GM12878 (cell line): ENCODE results near the gene CDYL. TPM values are rescaled to one million over a fixed set of nuclear protein-coding genes. Genes with fewer than 3 reads are reported as not detected.

Experiments
- ATAC-seq: fragments of 200-7000 bp; cut with Tn5 transposase; 3 replicates; pipeline ENCODE4 v1.9.1; 2020; ENCODE audit warnings: mild to moderate bottlenecking, moderate library complexity
- BruUV-seq: library from RNA; stranded (reverse); fragments of 400-500 nt; replicated peaks from 2 replicates; lab custom pipeline; 2021; lab: Mats Ljungman, UMichigan
- CTCF ChIA-PET: fragments of 300-600 bp; sonication (Branson Sonifier 250); formaldehyde crosslinking; extraction: SDS; loops from one replicate; lab custom pipeline; 2021; ENCODE audit warnings: inconsistent platforms; lab: Yijun Ruan, JAX
- POLR2A ChIA-PET: fragments of 350-600 bp; formaldehyde crosslinking; extraction: SDS; loops from one replicate; lab custom pipeline; 2021; ENCODE audit warnings: inconsistent platforms; lab: Charles Lee
- RAD21 ChIA-PET: fragments of 300-600 bp; sonication (Branson Sonifier 250); formaldehyde crosslinking; loops from one replicate; lab custom pipeline; 2023; ENCODE audit warnings: antibody characterized with exemption; ENCODE audit not compliant: unreplicated experiment; lab: Charles Lee
- SMC1A ChIA-PET: fragments of 300-600 bp; sonication (Branson Sonifier 250); formaldehyde crosslinking; loops from one replicate; lab custom pipeline; 2023; ENCODE audit not compliant: unreplicated experiment, uncharacterized antibody; lab: Charles Lee
- DNase-seq: peaks from one replicate; pipeline ENCODE4 v3.0.0-alpha.2; 2011; ENCODE audit warnings: low read depth, low spot score
- FAIRE-seq: peaks from 3 replicates; lab custom pipeline; 2011; peaks lifted over from hg19 to GRCh38; lab: Jason Lieb, UNC
- H2AFZ ChIP-seq: 2 replicates; pipeline ENCODE4 v1.6.0; 2011; ENCODE audit warnings: low read depth, low read length, control low read depth; ENCODE audit not compliant: control insufficient read depth
- H3K27ac ChIP-seq: 2 replicates; pipeline ENCODE4 v1.5.1; 2011; ENCODE audit warnings: control low read depth; ENCODE audit not compliant: control insufficient read depth, insufficient read depth
- H3K27me3 ChIP-seq, 2 experiments: replicated peaks in 1 of 2; 2 replicates each; pipeline versions ENCODE4 v1.6.0 to v1.6.1; 2011; ENCODE audit warnings: low read length in 1 of 2; ENCODE audit not compliant: control insufficient read depth in 2 of 2, insufficient read depth in 2 of 2
- H3K36me3 ChIP-seq, 2 experiments: 2 replicates each; pipeline ENCODE4 v1.5.1; 2011; ENCODE audit warnings: low read length in 1 of 2; ENCODE audit not compliant: control insufficient read depth in 2 of 2, insufficient read depth in 2 of 2
- H3K4me1 ChIP-seq: 2 replicates; pipeline ENCODE4 v1.6.1; 2011; ENCODE audit warnings: mild to moderate bottlenecking, low read length, moderate library complexity, mixed read lengths; ENCODE audit not compliant: control insufficient read depth, insufficient read depth
- H3K4me2 ChIP-seq: 2 replicates; pipeline ENCODE4 v1.6.0; 2011; ENCODE audit warnings: control low read depth; ENCODE audit not compliant: control insufficient read depth, insufficient read depth
- H3K4me3 ChIP-seq: fragments of 200-600 bp; sonication (generic); 2 replicates; pipeline ENCODE4 v1.5.1; 2016
- H3K79me2 ChIP-seq: 2 replicates; pipeline ENCODE4 v1.6.0; 2011; ENCODE audit warnings: low read length; ENCODE audit not compliant: control insufficient read depth, insufficient read depth
- H3K9ac ChIP-seq: 2 replicates; pipeline ENCODE4 v1.8.0; 2011; ENCODE audit warnings: low read length, control low read depth, mixed read lengths; ENCODE audit not compliant: control insufficient read depth, insufficient read depth
- H3K9me3 ChIP-seq: replicated peaks from 3 replicates; pipeline ENCODE4 v1.5.1; 2011; ENCODE audit warnings: mild to moderate bottlenecking, low read length; ENCODE audit not compliant: control insufficient read depth, insufficient read depth
- H4K20me1 ChIP-seq: 2 replicates; pipeline ENCODE4 v1.6.0; 2011; ENCODE audit not compliant: control insufficient read depth, insufficient read depth
- JUND ChIP-seq: IDR thresholded peaks from 2 replicates; pipeline ENCODE4 v1.6.1; 2012; ENCODE audit warnings: low read depth, mild to moderate bottlenecking, low read length, improper control_type of control experiment, moderate library complexity
- KLF5 ChIP-seq: fragments of 450-650 bp; IDR thresholded peaks from 2 replicates; pipeline ENCODE4 v1.6.1; 2014; ENCODE audit warnings: mild to moderate bottlenecking; ENCODE audit not compliant: partially characterized antibody
- NRF1 ChIP-seq: conservative IDR thresholded peaks from 2 replicates; pipeline ENCODE4 v1.6.1; 2011; ENCODE audit warnings: mild to moderate bottlenecking, low read depth, low read length, improper control_type of control experiment
- POU2F2 ChIP-seq: IDR thresholded peaks from 3 replicates; pipeline ENCODE4 v1.6.1; 2011; ENCODE audit warnings: low read depth, mild to moderate bottlenecking, low read length, borderline replicate concordance
- RELA ChIP-seq: fragments of 450-650 bp; IDR thresholded peaks from 2 replicates; pipeline ENCODE4 v1.8.0; 2014; ENCODE audit warnings: borderline replicate concordance; ENCODE audit not compliant: partially characterized antibody
- SIX5 ChIP-seq: IDR thresholded peaks from 2 replicates; pipeline ENCODE4 v1.6.1; 2011; ENCODE audit warnings: mild to moderate bottlenecking, low read depth, low read length, moderate library complexity; ENCODE audit not compliant: severe bottlenecking
- SMAD1 ChIP-seq: fragments of 450-650 bp; IDR thresholded peaks from 2 replicates; pipeline ENCODE4 v1.6.1; 2018; ENCODE audit warnings: mild to moderate bottlenecking, low read depth; ENCODE audit not compliant: partially characterized antibody
- TAF1 ChIP-seq: IDR thresholded peaks from 2 replicates; pipeline ENCODE4 v1.6.1; 2011; ENCODE audit warnings: mild to moderate bottlenecking, low read depth, low read length, borderline replicate concordance
- TARDBP ChIP-seq: IDR thresholded peaks from 2 replicates; pipeline ENCODE4 v1.6.1; 2016; ENCODE audit warnings: borderline replicate concordance
- ZBTB33 ChIP-seq: fragments of 450-650 bp; IDR thresholded peaks from 2 replicates; pipeline ENCODE4 v1.6.1; 2017; ENCODE audit warnings: mild to moderate bottlenecking
- WGBS: methylation state at CpG from one replicate; pipeline ENCODE4 v1.1.6; 2016; ENCODE audit warnings: low lambda C conversion rate; ENCODE audit not compliant: insufficient replicate concordance, insufficient coverage; ENCODE audit errors: missing lambda C conversion rate; 5-methylcytosine and 5-hydroxymethylcytosine counted together
- in situ Hi-C: fragments of 300-500 bp; cut with MboI; formaldehyde crosslinking; loops from 9 replicates; pipeline ENCODE4 v1.14.3; 2018; ENCODE audit warnings: mixed read lengths
- intact Hi-C: fragments of 100-400 bp; cut with micrococcal nuclease; formaldehyde crosslinking; loops from one replicate; pipeline ENCODE4 v1.14.2; 2022; ENCODE audit not compliant: unreplicated experiment
- polyA plus RNA-seq, 11 experiments: library from polyadenylated mRNA; depleted of rRNA in 4 of 11; unstranded in 6 of 11; stranded (reverse) in 5 of 11; fragments of >200 nt; fragmentation: Nextera tagmentation in 4 of 11; fragmentation: Illumina TruSeq in 1 of 11; extraction: Ambion mirVana in 4 of 11; extraction: Trizol in 1 of 11; gene quantifications; 1 replicate in 1 of 11; 2 replicates in 10 of 11; pipeline versions ENCODE4 v1.2.1 to v1.2.3, GENCODE V29; 2011 to 2016; ENCODE audit warnings: inconsistent platforms in 2 of 11, missing spikeins in 2 of 11, low read depth in 1 of 11
- total RNA-seq, 4 experiments: library from RNA; depleted of rRNA in 3 of 4; stranded (reverse); fragments of >200 nt in 3 of 4; fragmentation: Illumina TruSeq in 1 of 4; extraction: Trizol in 1 of 4; gene quantifications; 2 replicates each; pipeline versions ENCODE4 v1.2.1 to v1.2.3, GENCODE V29; 2013 to 2021
- TF ChIP-seq, protein P1 (sequence below): fragments of 450-650 bp; IDR thresholded peaks from 2 replicates; pipeline ENCODE4 v1.6.1; 2016; ENCODE audit warnings: mild to moderate bottlenecking

Gene CDYL
- total and polyA plus RNA-seq, 10 of the 15 experiments (the other 5 are each of a cell fraction or from before 2014, with no cell fraction given) = 9.3 to 61.2 (median 28.5) TPM

DNA sequence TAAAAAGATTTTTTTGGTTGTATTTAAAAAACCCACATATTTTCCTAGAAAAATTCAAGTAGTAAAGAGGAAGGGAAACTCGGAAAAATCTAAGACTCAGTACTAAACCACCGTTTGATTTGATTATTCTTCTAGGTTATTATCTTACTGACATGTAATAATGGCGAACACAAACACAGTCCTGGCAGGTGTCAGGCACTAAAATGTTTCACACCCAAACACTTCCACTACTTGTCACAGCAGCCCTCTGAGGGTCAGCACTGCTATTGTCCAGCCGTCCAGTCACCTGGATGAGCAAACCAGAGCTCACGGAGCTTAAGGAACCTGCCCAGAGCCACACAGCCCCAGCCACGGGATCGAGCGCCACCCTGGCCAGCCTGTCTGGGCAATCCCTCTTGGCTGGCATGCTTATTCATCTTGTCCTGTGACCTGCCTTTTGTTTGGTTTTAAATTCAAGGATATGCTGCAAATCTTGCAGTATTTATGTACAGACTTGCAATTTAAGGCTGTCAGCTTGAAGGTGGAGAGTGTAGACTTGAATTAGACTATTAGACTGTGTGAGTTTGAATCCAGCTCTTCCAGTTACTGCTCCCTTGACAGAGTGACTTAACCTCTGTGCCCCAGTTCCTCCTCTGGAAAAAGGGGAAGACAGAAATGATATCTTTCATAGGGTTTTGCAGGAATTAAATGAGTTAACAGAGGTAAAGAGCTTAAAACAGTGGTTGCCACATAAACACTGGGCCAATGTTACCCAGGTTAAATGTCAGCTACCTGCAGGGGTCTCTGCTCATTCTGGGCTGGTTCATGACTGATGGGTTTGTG, 82.2 kb downstream of the CDYL start:
- Histone ChIP-seq H3K4me2 (no peak overlapping the region), H3K27ac (no peak overlapping the region), H3K27me3 (no peaks in the 10 kb centered on the region), H2AFZ (no peak overlapping the region), H3K79me2 (peaks cover 37% of the 10 kb centered on the region), H4K20me1 (peaks cover 3% of the 10 kb centered on the region; the same call in 1 of the 2 replicates), H3K4me3 (no peak overlapping the region), H3K36me3 (peaks cover 0 to 7% of the 10 kb centered on the region in 2 experiments; a peak in 1 of 4 replicates), H3K9me3 (peaks cover 4% of the 10 kb centered on the region; the same call in 2 of the 3 replicates), H3K4me1 (no peaks in the 10 kb centered on the region), H3K9ac (no peak overlapping the region)
- intact Hi-C loops = loop anchor here (5.0 kb wide), 1 partner anchor 79 kb away; no protein-coding TSS in a partner anchor
- whole genome bisulfite sequencing = 78% methylated on average over 8 of the region's 8 CpGs
- BruUV-seq = no TSS peak
- ATAC-seq = no peak
- in situ Hi-C loops = no loop called here
- ChIA-PET CTCF (interaction anchor here (0.6 to 1.4 kb wide), 7 partner anchors 8 to 50 kb away, joined by 3 to 6 read pairs (median 3); no protein-coding TSS in a partner anchor), SMC1A (interaction anchor here (0.8 to 1.6 kb wide), 6 partner anchors 9 to 69 kb away, joined by 3 to 5 read pairs (median 3); no protein-coding TSS in a partner anchor), RAD21 (interaction anchor here (1.0 to 2.1 kb wide), 2 partner anchors 10 to 79 kb away, joined by 4 to 8 read pairs; no protein-coding TSS in a partner anchor), POLR2A (interaction anchor here (1.6 kb wide), 1 partner anchor 9 kb away, joined by 6 read pairs; no protein-coding TSS in a partner anchor)
- no peak for DNase-seq
- TF ChIP-seq ZBTB33 = no peak
- TF ChIP-seq RELA = no peak
- TF ChIP-seq KLF5 = no peak
- no peak for TF ChIP-seq POU2F2
- TF ChIP-seq TARDBP = no peak
- TF ChIP-seq NRF1 = no peak
- TF ChIP-seq SIX5 = no peak
- TF ChIP-seq, protein P1, sequence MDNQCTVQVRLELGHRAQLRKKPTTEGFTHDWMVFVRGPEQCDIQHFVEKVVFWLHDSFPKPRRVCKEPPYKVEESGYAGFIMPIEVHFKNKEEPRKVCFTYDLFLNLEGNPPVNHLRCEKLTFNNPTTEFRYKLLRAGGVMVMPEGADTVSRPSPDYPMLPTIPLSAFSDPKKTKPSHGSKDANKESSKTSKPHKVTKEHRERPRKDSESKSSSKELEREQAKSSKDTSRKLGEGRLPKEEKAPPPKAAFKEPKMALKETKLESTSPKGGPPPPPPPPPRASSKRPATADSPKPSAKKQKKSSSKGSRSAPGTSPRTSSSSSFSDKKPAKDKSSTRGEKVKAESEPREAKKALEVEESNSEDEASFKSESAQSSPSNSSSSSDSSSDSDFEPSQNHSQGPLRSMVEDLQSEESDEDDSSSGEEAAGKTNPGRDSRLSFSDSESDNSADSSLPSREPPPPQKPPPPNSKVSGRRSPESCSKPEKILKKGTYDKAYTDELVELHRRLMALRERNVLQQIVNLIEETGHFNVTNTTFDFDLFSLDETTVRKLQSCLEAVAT = no peak
- no peak for TF ChIP-seq SMAD1
- no peak for TF ChIP-seq JUND
- TF ChIP-seq TAF1 = no peak
- no peak for FAIRE-seq
